ENCODE data around the gene VAV3. TPM values are rescaled to one million over a fixed set of nuclear protein-coding genes. Genes with fewer than 3 reads are reported as not detected.

VAV3 gene
- total and polyA plus RNA-seq, 2 of the 8 experiments (the other 6 are each of a cell fraction or from before 2014, with no cell fraction given), result 2.9 to 7.9 TPM

- ChIA-PET CTCF (ENCODE audit: partially characterized antibody) (interaction anchor here (1.1 kb wide), 1 partner anchor 10 kb away, joined by 3 read pairs; no protein-coding TSS in a partner anchor), POLR2A (ENCODE audit: partially characterized antibody) (no interaction called here)
- FAIRE-seq (no peak), DNase-seq (ENCODE audit: low read depth in 1 of 2, low spot score in 2 of 2) (no peak)
- Histone ChIP-seq H3K4me1 (replicated peaks in 1 of 4; ENCODE audit: control insufficient read depth in 3 of 4, insufficient read depth in 4 of 4, low read length in 3 of 4) (no peaks in the 10 kb centered on the region), H3K9ac (replicated peaks in 1 of 4; ENCODE audit: extremely low read depth in 1 of 4, low read depth in 3 of 4, low read length in 3 of 4) (no peak overlapping the region), H3K4ac (replicated peaks; ENCODE audit: insufficient read length, low read depth, low read length) (no peak overlapping the region), H4K8ac (ENCODE audit: extremely low read depth, insufficient read depth, low read length) (no peak overlapping the region), H3K56ac (replicated peaks; ENCODE audit: insufficient read length, low read depth, low read length) (no peak overlapping the region), H2BK12ac (ENCODE audit: low read depth, low read length) (no peak overlapping the region), H2AFZ (ENCODE audit: low read length) (no peak overlapping the region), H3K79me2 (ENCODE audit: control insufficient read depth in 1 of 2, insufficient read depth in 2 of 2, low read length in 2 of 2) (no peaks in the 10 kb centered on the region), H4K91ac (replicated peaks; ENCODE audit: insufficient read length, low read length) (no peak overlapping the region), H2BK5ac (ENCODE audit: low read depth, low read length) (no peak overlapping the region), H2AK5ac (ENCODE audit: low read depth, low read length) (no peak overlapping the region), H3K27me3 (replicated peaks in 1 of 4; ENCODE audit: control insufficient read depth in 3 of 4, extremely low read depth in 1 of 4, insufficient read depth in 3 of 4, low read length in 3 of 4) (no peaks in the 10 kb centered on the region), H3K27ac (ENCODE audit: low read depth, low read length) (no peak overlapping the region), H3K4me2 (ENCODE audit: insufficient read depth in 1 of 2, low read depth in 2 of 2, low read length in 2 of 2) (no peak overlapping the region), H2BK120ac (replicated peaks; ENCODE audit: low read depth, low read length) (no peak overlapping the region), H3K23ac (ENCODE audit: insufficient read length) (no peak overlapping the region), H3K23me2 (ENCODE audit: low read depth, low read length) (no peaks in the 10 kb centered on the region), H4K20me1 (replicated peaks in 1 of 2; ENCODE audit: control insufficient read depth in 1 of 2, insufficient read depth in 2 of 2, low read length in 2 of 2) (no peaks in the 10 kb centered on the region), H3K79me1 (ENCODE audit: low read depth, low read length) (no peaks in the 10 kb centered on the region), H2BK20ac (ENCODE audit: low read length) (no peak overlapping the region), H2BK15ac (ENCODE audit: low read length) (no peak overlapping the region), H3K9me3 (ENCODE audit: insufficient read depth in 2 of 2, low read depth in 1 of 2, low read length in 1 of 2) (no peaks in the 10 kb centered on the region), H3K14ac (ENCODE audit: insufficient read length) (no peak overlapping the region), H3K36me3 (ENCODE audit: control insufficient read depth in 2 of 4, insufficient read depth in 4 of 4, low read length in 3 of 4) (no peaks in the 10 kb centered on the region), H4K5ac (ENCODE audit: insufficient read length, low read depth, low read length) (no peak overlapping the region), H3K4me3 (ENCODE audit: extremely low read depth in 1 of 4, insufficient read depth in 2 of 4, low read depth in 3 of 4, low read length in 4 of 4) (no peak overlapping the region), H3K18ac (ENCODE audit: extremely low read depth, low read length) (no peak overlapping the region)
- 83% methylated on average over 1 of the region's 1 CpG; no CpG with 5 or more reads in 1 of the 2 experiments for WGBS, 2 experiments (ENCODE audit: extremely low coverage in 1 of 2, insufficient coverage in 1 of 2, insufficient read length in 1 of 2, insufficient replicate concordance in 2 of 2, low coverage in 1 of 2, low lambda C conversion rate in 2 of 2, missing lambda C conversion rate in 1 of 2)
- TF ChIP-seq, protein P1, sequence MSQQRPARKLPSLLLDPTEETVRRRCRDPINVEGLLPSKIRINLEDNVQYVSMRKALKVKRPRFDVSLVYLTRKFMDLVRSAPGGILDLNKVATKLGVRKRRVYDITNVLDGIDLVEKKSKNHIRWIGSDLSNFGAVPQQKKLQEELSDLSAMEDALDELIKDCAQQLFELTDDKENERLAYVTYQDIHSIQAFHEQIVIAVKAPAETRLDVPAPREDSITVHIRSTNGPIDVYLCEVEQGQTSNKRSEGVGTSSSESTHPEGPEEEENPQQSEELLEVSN (IDR thresholded peaks at IDR 0.05), result no peak
- TF ChIP-seq MAX (IDR thresholded peaks at IDR 0.05) (no peak), JUND (IDR thresholded peaks at IDR 0.05; ENCODE audit: low read length) (no peak), CBX5 (IDR thresholded peaks at IDR 0.05; ENCODE audit: low read depth, low read length) (no peak), TAF1 (IDR thresholded peaks at IDR 0.05; ENCODE audit: low read depth, low read length) (no peak), RBBP5 (IDR thresholded peaks at IDR 0.05; ENCODE audit: borderline replicate concordance, low read depth, low read length) (no peak), YY1 (IDR thresholded peaks at IDR 0.05; ENCODE audit: low read depth, low read length) (no peak)
- TF ChIP-seq, protein P2, sequence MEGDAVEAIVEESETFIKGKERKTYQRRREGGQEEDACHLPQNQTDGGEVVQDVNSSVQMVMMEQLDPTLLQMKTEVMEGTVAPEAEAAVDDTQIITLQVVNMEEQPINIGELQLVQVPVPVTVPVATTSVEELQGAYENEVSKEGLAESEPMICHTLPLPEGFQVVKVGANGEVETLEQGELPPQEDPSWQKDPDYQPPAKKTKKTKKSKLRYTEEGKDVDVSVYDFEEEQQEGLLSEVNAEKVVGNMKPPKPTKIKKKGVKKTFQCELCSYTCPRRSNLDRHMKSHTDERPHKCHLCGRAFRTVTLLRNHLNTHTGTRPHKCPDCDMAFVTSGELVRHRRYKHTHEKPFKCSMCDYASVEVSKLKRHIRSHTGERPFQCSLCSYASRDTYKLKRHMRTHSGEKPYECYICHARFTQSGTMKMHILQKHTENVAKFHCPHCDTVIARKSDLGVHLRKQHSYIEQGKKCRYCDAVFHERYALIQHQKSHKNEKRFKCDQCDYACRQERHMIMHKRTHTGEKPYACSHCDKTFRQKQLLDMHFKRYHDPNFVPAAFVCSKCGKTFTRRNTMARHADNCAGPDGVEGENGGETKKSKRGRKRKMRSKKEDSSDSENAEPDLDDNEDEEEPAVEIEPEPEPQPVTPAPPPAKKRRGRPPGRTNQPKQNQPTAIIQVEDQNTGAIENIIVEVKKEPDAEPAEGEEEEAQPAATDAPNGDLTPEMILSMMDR (IDR thresholded peaks at IDR 0.05; ENCODE audit: control extremely low read depth in 1 of 3, insufficient read depth in 1 of 3, low read depth in 1 of 3, low read length in 3 of 3), result no peak
Measured at GRCh38 chr1:107594536-107594935, 370.4 kb downstream of the VAV3 start.
